Caco-2 (cell line): Measurements from ENCODE around the gene PID1. TPM values are rescaled to one million over a fixed set of nuclear protein-coding genes. Genes with fewer than 3 reads are reported as not detected.

Source experiments
- BruUV-seq: library from RNA; stranded (reverse); fragments of 400-500 nt; replicated peaks from 2 replicates; lab custom pipeline; 2021; lab: Mats Ljungman, UMichigan
- CTCF ChIA-PET: fragments of 300-600 bp; sonication (Branson Sonifier 250); formaldehyde crosslinking; loops from one replicate; lab custom pipeline; 2022; ENCODE audit warnings: antibody characterized with exemption; lab: Charles Lee
- POLR2A ChIA-PET: fragments of 300-600 bp; sonication (Branson Sonifier 250); formaldehyde crosslinking; loops from one replicate; lab custom pipeline; 2022; ENCODE audit warnings: antibody characterized with exemption; lab: Charles Lee
- DNase-seq, 2 experiments: peaks; one replicate each; pipeline versions ENCODE4 v3.0.0 to v3.0.0-alpha.2; 2020 to 2022
- H3K27me3 ChIP-seq: replicated peaks from 2 replicates; pipeline ENCODE4 v1.6.0; 2011; ENCODE audit warnings: low read length; ENCODE audit not compliant: control insufficient read depth, insufficient read depth
- H3K36me3 ChIP-seq: 2 replicates; pipeline ENCODE4 v1.5.1; 2011; ENCODE audit warnings: low read length; ENCODE audit not compliant: control insufficient read depth, insufficient read depth
- H3K4me1 ChIP-seq: fragments of 250-450 bp; sonication (Bioruptor Pico); 2 replicates; pipeline ENCODE4 v1.5.1; 2020; ENCODE audit warnings: mild to moderate bottlenecking
- H3K4me3 ChIP-seq: 2 replicates; pipeline ENCODE4 v1.5.1; 2011; ENCODE audit warnings: low read depth, mild to moderate bottlenecking, control low read depth, low read length
- H3K9me3 ChIP-seq: fragments of 250-450 bp; sonication (Bioruptor Pico); 2 replicates; pipeline ENCODE4 v1.5.1; 2020; ENCODE audit warnings: mild to moderate bottlenecking, moderate library complexity
- H3K27ac Mint-ChIP-seq: one replicate; pipeline ENCODE4 v1.8.0; 2022; ENCODE audit warnings: mixed read lengths; ENCODE audit not compliant: unreplicated experiment
- H3K27me3 Mint-ChIP-seq: one replicate; pipeline ENCODE4 v1.8.0; 2022; ENCODE audit warnings: mixed read lengths; ENCODE audit not compliant: insufficient read depth, unreplicated experiment
- H3K36me3 Mint-ChIP-seq: one replicate; pipeline ENCODE4 v1.8.0; 2022; ENCODE audit warnings: mild to moderate bottlenecking, mixed read lengths; ENCODE audit not compliant: insufficient read depth, unreplicated experiment
- H3K4me1 Mint-ChIP-seq: one replicate; pipeline ENCODE4 v1.8.0; 2022; ENCODE audit warnings: low read depth, mixed read lengths; ENCODE audit not compliant: unreplicated experiment
- H3K4me3 Mint-ChIP-seq: one replicate; pipeline ENCODE4 v1.8.0; 2022; ENCODE audit warnings: mild to moderate bottlenecking, moderate library complexity, mixed read lengths; ENCODE audit not compliant: unreplicated experiment
- H3K9me3 Mint-ChIP-seq: one replicate; pipeline ENCODE4 v1.8.0; 2022; ENCODE audit warnings: mixed read lengths; ENCODE audit not compliant: unreplicated experiment
- intact Hi-C: fragments of 100-400 bp; cut with micrococcal nuclease; formaldehyde crosslinking; loops from one replicate; pipeline ENCODE4 v1.10.0; 2022; ENCODE audit not compliant: unreplicated experiment
- total RNA-seq: library from RNA; stranded (reverse); gene quantifications from 2 replicates; pipeline ENCODE4 v1.2.3, GENCODE V29; 2022
- TF ChIP-seq, protein P1 (sequence below), 2 experiments: fragments of 200-600 bp in 1 of 2; IDR thresholded peaks; 1 replicate in 1 of 2; 2 replicates in 1 of 2; pipeline versions ENCODE4 v1.5.1 to v1.8.0; 2011 to 2022; ENCODE audit warnings: antibody characterized with exemption in 1 of 2, control low read depth in 1 of 2, inconsistent platforms in 1 of 2, low read depth in 1 of 2, low read length in 1 of 2, mild to moderate bottlenecking in 1 of 2, moderate library complexity in 1 of 2; ENCODE audit not compliant: insufficient read depth in 1 of 2, severe bottlenecking in 1 of 2, unreplicated experiment in 1 of 2

Gene PID1
- total RNA-seq, 1 experiment from 2014 or later, result 9.8 TPM

DNA sequence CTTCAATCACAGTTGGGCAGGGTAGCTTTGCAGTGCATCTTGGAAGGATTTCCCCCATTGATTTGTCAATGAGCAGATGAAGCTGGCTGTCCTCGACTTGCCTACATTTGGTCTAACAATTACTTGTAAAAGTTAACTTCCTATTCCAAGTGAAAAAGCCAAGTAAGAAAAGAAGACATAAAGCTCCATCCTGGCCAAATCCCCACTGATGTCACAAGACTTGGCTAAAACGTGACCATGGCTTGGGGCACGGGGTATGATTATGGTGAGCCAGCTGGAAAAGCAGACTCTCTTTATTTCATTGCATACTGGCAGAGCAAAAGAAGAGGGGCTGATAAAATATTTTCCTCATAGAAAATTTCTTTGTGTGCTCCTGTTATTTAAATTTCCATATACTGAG, 25.4 kb upstream of the PID1 start:
- intact Hi-C loops, result no loop called here
- BruUV-seq, result no TSS peak
- no peak overlapping the region for H3K4me3 ChIP-seq
- H3K9me3 ChIP-seq, result no peaks in the 10 kb centered on the region
- no peaks in the 10 kb centered on the region; the same call in 1 of the 2 replicates for H3K27me3 ChIP-seq
- no peak overlapping the region for H3K27ac Mint-ChIP-seq
- H3K4me1 Mint-ChIP-seq, result no peaks in the 10 kb centered on the region
- ChIA-PET POLR2A (no interaction called here), CTCF (no interaction called here)
- H3K36me3 ChIP-seq, result no peaks in the 10 kb centered on the region
- no peaks in the 10 kb centered on the region for H3K9me3 Mint-ChIP-seq
- H3K4me1 ChIP-seq, result no peaks in the 10 kb centered on the region
- H3K27me3 Mint-ChIP-seq, result peaks cover 3% of the 10 kb centered on the region
- TF ChIP-seq, protein P1, sequence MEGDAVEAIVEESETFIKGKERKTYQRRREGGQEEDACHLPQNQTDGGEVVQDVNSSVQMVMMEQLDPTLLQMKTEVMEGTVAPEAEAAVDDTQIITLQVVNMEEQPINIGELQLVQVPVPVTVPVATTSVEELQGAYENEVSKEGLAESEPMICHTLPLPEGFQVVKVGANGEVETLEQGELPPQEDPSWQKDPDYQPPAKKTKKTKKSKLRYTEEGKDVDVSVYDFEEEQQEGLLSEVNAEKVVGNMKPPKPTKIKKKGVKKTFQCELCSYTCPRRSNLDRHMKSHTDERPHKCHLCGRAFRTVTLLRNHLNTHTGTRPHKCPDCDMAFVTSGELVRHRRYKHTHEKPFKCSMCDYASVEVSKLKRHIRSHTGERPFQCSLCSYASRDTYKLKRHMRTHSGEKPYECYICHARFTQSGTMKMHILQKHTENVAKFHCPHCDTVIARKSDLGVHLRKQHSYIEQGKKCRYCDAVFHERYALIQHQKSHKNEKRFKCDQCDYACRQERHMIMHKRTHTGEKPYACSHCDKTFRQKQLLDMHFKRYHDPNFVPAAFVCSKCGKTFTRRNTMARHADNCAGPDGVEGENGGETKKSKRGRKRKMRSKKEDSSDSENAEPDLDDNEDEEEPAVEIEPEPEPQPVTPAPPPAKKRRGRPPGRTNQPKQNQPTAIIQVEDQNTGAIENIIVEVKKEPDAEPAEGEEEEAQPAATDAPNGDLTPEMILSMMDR (IDR thresholded peaks at IDR 0.05; ENCODE audit: insufficient read depth in 1 of 2, low read depth in 1 of 2, low read length in 1 of 2, severe bottlenecking in 1 of 2, unreplicated experiment in 1 of 2), result no peak
- no peak overlapping the region for H3K4me3 Mint-ChIP-seq
- H3K36me3 Mint-ChIP-seq, result no peaks in the 10 kb centered on the region
- no peak for DNase-seq

DNA sequence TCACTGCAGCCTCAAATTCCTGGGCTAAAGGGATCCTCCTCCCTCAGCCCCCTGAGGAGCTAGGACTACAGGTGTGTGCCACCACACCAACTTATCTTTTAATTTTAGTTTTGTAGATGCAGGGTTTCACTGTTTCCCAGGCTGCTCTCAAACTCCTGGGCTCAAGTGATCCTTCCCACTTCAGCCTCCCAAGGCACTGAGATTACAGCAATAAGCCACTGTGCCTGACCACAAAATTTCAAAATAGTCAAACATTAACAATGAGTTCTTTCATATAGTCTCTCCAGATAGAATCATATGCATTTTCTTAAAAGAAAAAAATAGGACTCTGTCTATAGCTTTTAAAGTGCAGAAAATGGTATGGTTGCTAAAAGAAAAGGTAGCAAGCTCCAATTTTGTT, 24.9 kb upstream of the PID1 start:
- Mint-ChIP-seq H3K4me3 (no peak overlapping the region), H3K27me3 (peaks cover 3% of the 10 kb centered on the region), H3K27ac (no peak overlapping the region), H3K36me3 (no peaks in the 10 kb centered on the region), H3K4me1 (no peaks in the 10 kb centered on the region), H3K9me3 (no peaks in the 10 kb centered on the region)
- Histone ChIP-seq H3K27me3 (no peaks in the 10 kb centered on the region; the same call in 1 of the 2 replicates), H3K4me3 (no peak overlapping the region), H3K36me3 (no peaks in the 10 kb centered on the region), H3K9me3 (no peaks in the 10 kb centered on the region), H3K4me1 (no peaks in the 10 kb centered on the region)
- intact Hi-C loops, result no loop called here
- CTCF ChIA-PET, result no interaction called here
- POLR2A ChIA-PET, result no interaction called here
- no peak for DNase-seq
- no TSS peak for BruUV-seq
- TF ChIP-seq, protein P1 (IDR thresholded peaks at IDR 0.05; ENCODE audit: insufficient read depth in 1 of 2, low read depth in 1 of 2, low read length in 1 of 2, severe bottlenecking in 1 of 2, unreplicated experiment in 1 of 2), result no peak

DNA sequence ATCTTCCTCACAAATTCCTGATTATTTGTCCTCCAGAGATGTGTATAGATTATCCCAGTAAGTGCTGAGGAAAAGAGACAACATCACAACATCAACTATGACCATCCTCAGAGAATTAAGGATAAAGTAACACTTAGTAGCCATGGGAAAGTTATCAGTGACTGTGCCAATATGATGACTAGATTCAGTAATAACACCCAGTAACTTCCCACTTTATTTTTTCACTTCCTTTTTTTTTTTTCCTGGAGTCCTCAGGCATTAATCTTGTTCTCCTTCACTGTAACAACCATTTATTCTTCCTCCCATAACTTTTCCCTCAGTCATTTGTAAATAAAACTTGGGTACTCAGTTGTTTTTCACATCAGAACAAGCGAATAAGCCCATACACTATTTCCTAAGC, 16.7 kb upstream of the PID1 start:
- TF ChIP-seq, protein P1 (IDR thresholded peaks at IDR 0.05; ENCODE audit: insufficient read depth in 1 of 2, low read depth in 1 of 2, low read length in 1 of 2, severe bottlenecking in 1 of 2, unreplicated experiment in 1 of 2), result no peak
- H3K4me3 ChIP-seq, result no peak overlapping the region
- H3K4me1 ChIP-seq, result no peaks in the 10 kb centered on the region
- Mint-ChIP-seq H3K27me3 (no peaks in the 10 kb centered on the region), H3K4me3 (no peak overlapping the region), H3K27ac (no peak overlapping the region), H3K36me3 (no peaks in the 10 kb centered on the region), H3K4me1 (no peaks in the 10 kb centered on the region), H3K9me3 (peaks cover 9% of the 10 kb centered on the region)
- no peak for DNase-seq
- H3K9me3 ChIP-seq, result no peaks in the 10 kb centered on the region
- no peaks in the 10 kb centered on the region for H3K27me3 ChIP-seq
- intact Hi-C loops, result no loop called here
- ChIA-PET CTCF (no interaction called here), POLR2A (no interaction called here)
- H3K36me3 ChIP-seq, result no peaks in the 10 kb centered on the region
- no TSS peak for BruUV-seq
